RPMI7951 (cell line): ENCODE measurements around the gene SLC12A5. TPM values are rescaled to one million over a fixed set of nuclear protein-coding genes. Genes with fewer than 3 reads are reported as not detected.

Source experiments
- DNase-seq: peaks from one replicate; pipeline ENCODE4 v3.0.0-alpha.2; 2012; ENCODE audit warnings: low read depth
- total RNA-seq: library from RNA; depleted of rRNA; stranded (reverse); fragments of >200 nt; shearing (Covaris generic); gene quantifications from 2 replicates; pipeline ENCODE4 v1.2.3, GENCODE V29; 2014

The SLC12A5 gene
- total RNA-seq, 1 experiment from 2014 or later: 0.96 TPM

GRCh38 chr20:46053416-46053815 is 24.4 kb downstream of the SLC12A5 start:
- DNase-seq: no peak

- DNase-seq: no peak
Observed at GRCh38 chr20:46054606-46055005, 25.6 kb downstream of the SLC12A5 start.

- DNase-seq: no peak
Observed at GRCh38 chr20:46055269-46055668, 26.3 kb downstream of the SLC12A5 start.

GRCh38 chr20:46056027-46056833 is 27.2 kb downstream of the SLC12A5 start:
- no peak for DNase-seq

- DNase-seq: peak; percentile 43
Observed at GRCh38 chr20:46056970-46057855, 28.2 kb downstream of the SLC12A5 start.

GRCh38 chr20:46057856-46058598 is 29.0 kb downstream of the SLC12A5 start:
- peak; percentile 46 for DNase-seq

GRCh38 chr20:46058599-46059281 is 29.7 kb downstream of the SLC12A5 start:
- DNase-seq: no peak

- DNase-seq: no peak
Observed at GRCh38 chr20:46060301-46060881, 31.4 kb downstream of the SLC12A5 start.

- DNase-seq: no peak
Observed at GRCh38 chr20:46060975-46061374, 32.0 kb downstream of the SLC12A5 start.

- DNase-seq: no peak
Observed at GRCh38 chr20:46062151-46062550, 33.1 kb downstream of the SLC12A5 start.

GRCh38 chr20:46062621-46063020 is 33.6 kb downstream of the SLC12A5 start:
- no peak for DNase-seq

- DNase-seq: no peak
Observed at GRCh38 chr20:46063151-46063550, 34.1 kb downstream of the SLC12A5 start.

GRCh38 chr20:46063652-46064054 is 34.6 kb downstream of the SLC12A5 start:
- DNase-seq: no peak

GRCh38 chr20:46065006-46065405 is 36.0 kb downstream of the SLC12A5 start:
- DNase-seq: no peak

GRCh38 chr20:46065691-46066090 is 36.7 kb downstream of the SLC12A5 start:
- DNase-seq: no peak

GRCh38 chr20:46070215-46070900 is 41.3 kb downstream of the SLC12A5 start:
- DNase-seq: peak; percentile 77

- no peak for DNase-seq
Observed at GRCh38 chr20:46071573-46071972, 42.6 kb downstream of the SLC12A5 start.

GRCh38 chr20:46073024-46073423 is 44.0 kb downstream of the SLC12A5 start:
- DNase-seq: no peak

GRCh38 chr20:46073443-46073842 is 44.4 kb downstream of the SLC12A5 start:
- no peak for DNase-seq

- no peak for DNase-seq
Observed at GRCh38 chr20:46074006-46074405, 45.0 kb downstream of the SLC12A5 start.
